Renal cortex interstitium (tissue), 15 donors: ENCODE results near the gene S100A10. TPM values are rescaled to one million over a fixed set of nuclear protein-coding genes. Genes with fewer than 3 reads are reported as not detected.

Source experiments
- DNase-seq, 11 donors: peaks; one replicate each; pipeline ENCODE4 v3.0.0-alpha.2; 2013; ENCODE audit warnings: low read depth in 9 of 11, low spot score in 4 of 11; ENCODE audit errors: extremely low read depth in 1 of 11
- long read RNA-seq, 16 experiments: transcript quantifications; one replicate each; lab custom pipeline, GENCODE V29; 2026
- polyA plus RNA-seq, 3 donors: library from polyadenylated mRNA; unstranded; fragments of 120-200 nt; gene quantifications; one replicate each; pipeline ENCODE4 v1.2.1, GENCODE V29; 2013; ENCODE audit not compliant: insufficient read length in 3 of 3

S100A10 gene
- 100 to 1,000 TPM; 211 to 270 (median 220) TPM for polyA plus RNA-seq
- long read RNA-seq, donor 1, transcript S100A10-202 (3 exons, 1,202 nt), result major isoform, 140 of 207 reads
- long read RNA-seq, donor 1, partial matches to known transcripts, result 67 of 207 reads
- long read RNA-seq, donor 1, other reads (novel, unspliced or antisense), result 0 of 207 reads
- long read RNA-seq, donor 2, transcript S100A10-202 (3 exons, 1,202 nt), result major isoform, 120 of 206 reads
- long read RNA-seq, donor 2, partial matches to known transcripts, result 86 of 206 reads
- long read RNA-seq, donor 2, other reads (novel, unspliced or antisense), result 0 of 206 reads
- long read RNA-seq, donor 3, transcript S100A10-202 (3 exons, 1,202 nt), result major isoform, 212 of 348 reads
- long read RNA-seq, donor 3, partial matches to known transcripts, result 136 of 348 reads
- long read RNA-seq, donor 3, other reads (novel, unspliced or antisense), result 0 of 348 reads
- long read RNA-seq, donor 4, transcript S100A10-202 (3 exons, 1,202 nt), result major isoform, 80 of 117 reads
- long read RNA-seq, donor 4, partial matches to known transcripts, result 37 of 117 reads
- long read RNA-seq, donor 4, other reads (novel, unspliced or antisense), result 0 of 117 reads
- long read RNA-seq, donor 5, result 0 reads
- long read RNA-seq, donor 6, transcript S100A10-202 (3 exons, 1,202 nt), result major isoform, 106 of 211 reads
- long read RNA-seq, donor 6, partial matches to known transcripts, result 100 of 211 reads
- long read RNA-seq, donor 6, other reads (novel, unspliced or antisense), result 5 of 211 reads
- long read RNA-seq, donor 7, transcript S100A10-202 (3 exons, 1,202 nt), result major isoform, 142 of 226 reads
- long read RNA-seq, donor 7, partial matches to known transcripts, result 84 of 226 reads
- long read RNA-seq, donor 7, other reads (novel, unspliced or antisense), result 0 of 226 reads
- long read RNA-seq, donor 8, transcript S100A10-202 (3 exons, 1,202 nt), result major isoform, 217 of 381 reads
- long read RNA-seq, donor 8, partial matches to known transcripts, result 164 of 381 reads
- long read RNA-seq, donor 8, other reads (novel, unspliced or antisense), result 0 of 381 reads
- long read RNA-seq, donor 9, transcript S100A10-202 (3 exons, 1,202 nt), result major isoform, 128 of 195 reads
- long read RNA-seq, donor 9, partial matches to known transcripts, result 67 of 195 reads
- long read RNA-seq, donor 9, other reads (novel, unspliced or antisense), result 0 of 195 reads
- long read RNA-seq, donor 10, transcript S100A10-202 (3 exons, 1,202 nt), result major isoform, 139 of 228 reads
- long read RNA-seq, donor 10, partial matches to known transcripts, result 84 of 228 reads
- long read RNA-seq, donor 10, other reads (novel, unspliced or antisense), result 5 of 228 reads
- long read RNA-seq, donor 11, transcript S100A10-202 (3 exons, 1,202 nt), result major isoform, 81 of 124 reads
- long read RNA-seq, donor 11, partial matches to known transcripts, result 43 of 124 reads
- long read RNA-seq, donor 11, other reads (novel, unspliced or antisense), result 0 of 124 reads
- long read RNA-seq, donor 12, transcript S100A10-202 (3 exons, 1,202 nt), result major isoform, 46 of 90 reads
- long read RNA-seq, donor 12, partial matches to known transcripts, result 44 of 90 reads
- long read RNA-seq, donor 12, other reads (novel, unspliced or antisense), result 0 of 90 reads
- long read RNA-seq, donor 13, transcript S100A10-202 (3 exons, 1,202 nt), result major isoform, 315 of 455 reads
- long read RNA-seq, donor 13, partial matches to known transcripts, result 133 of 455 reads
- long read RNA-seq, donor 13, other reads (novel, unspliced or antisense), result 7 of 455 reads
- long read RNA-seq, donor 14, transcript S100A10-202 (3 exons, 1,202 nt), result major isoform, 133 of 198 reads
- long read RNA-seq, donor 14, partial matches to known transcripts, result 65 of 198 reads
- long read RNA-seq, donor 14, other reads (novel, unspliced or antisense), result 0 of 198 reads
- long read RNA-seq, donor 15, transcript S100A10-202 (3 exons, 1,202 nt), result major isoform, 45 of 73 reads
- long read RNA-seq, donor 15, partial matches to known transcripts, result 28 of 73 reads
- long read RNA-seq, donor 15, other reads (novel, unspliced or antisense), result 0 of 73 reads
- long read RNA-seq, donor 16, transcript S100A10-202 (3 exons, 1,202 nt), result major isoform, 257 of 402 reads
- long read RNA-seq, donor 16, partial matches to known transcripts, result 145 of 402 reads
- long read RNA-seq, donor 16, other reads (novel, unspliced or antisense), result 0 of 402 reads

DNA sequence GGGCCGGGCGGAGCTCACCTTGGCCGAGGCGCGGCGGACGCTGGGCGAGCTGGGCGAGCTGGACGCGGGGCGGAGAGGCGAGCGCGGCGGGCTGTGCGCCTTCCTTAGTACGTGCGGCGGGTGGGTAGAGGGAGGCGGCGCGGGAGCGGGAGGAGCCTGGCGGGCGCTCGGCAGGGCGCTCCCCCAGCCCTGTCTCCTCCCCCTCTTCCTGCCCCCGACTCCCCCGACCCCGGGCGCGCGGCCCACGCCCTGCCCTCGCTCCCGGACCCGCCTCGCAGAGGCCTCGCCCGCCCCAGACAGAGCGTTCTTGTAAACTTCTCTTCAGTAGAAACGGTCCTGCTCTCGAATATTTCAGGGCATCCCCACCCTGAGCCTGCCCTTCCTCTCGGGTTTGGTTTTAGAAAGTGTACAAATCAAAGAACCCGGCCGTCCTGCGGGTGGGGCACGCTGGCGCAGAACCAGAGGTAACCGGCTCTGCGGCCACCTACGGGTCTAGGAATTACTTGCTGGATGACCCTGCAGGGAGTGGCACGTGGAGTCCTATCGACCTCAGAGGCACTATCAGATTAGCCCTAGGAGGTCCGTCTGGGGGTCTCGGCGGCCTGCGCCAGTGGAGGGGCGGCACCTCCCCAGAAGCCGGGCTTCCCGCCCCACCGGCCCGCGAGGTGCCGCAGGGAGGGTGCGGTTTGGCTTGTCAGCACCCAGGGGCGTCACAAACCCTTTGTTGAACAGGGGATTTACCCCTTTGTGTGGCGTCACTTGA, at the start of gene S100A10:
Gene S100A10 (minus strand): TSS at position 126 of the 763 bp plus-strand sequence. CDS start 7,629 bp downstream, outside the sequence.
- peak in 3 of 11 donors; percentile 42 to 52 (median 45) for DNase-seq

DNA sequence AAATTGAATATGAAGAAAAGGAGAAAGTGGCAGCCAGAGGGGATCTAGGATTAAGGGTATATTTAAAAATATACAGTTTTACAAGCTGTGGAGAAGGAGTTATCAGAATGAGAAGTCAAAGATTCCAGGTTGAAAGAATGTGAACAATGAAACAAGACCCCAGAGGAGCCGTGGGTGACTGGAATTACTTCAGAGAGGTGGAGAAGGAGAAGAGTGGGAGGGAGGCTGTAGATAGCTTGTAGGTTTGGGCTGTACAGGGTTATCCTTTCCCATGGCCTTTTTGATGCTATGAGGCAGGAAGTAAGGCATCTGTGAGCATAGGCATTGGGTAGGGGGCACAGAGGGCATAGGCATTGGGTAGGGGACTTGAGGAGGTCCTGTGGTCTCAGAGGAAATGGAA, 48.4 kb upstream of the S100A10 start:
- DNase-seq, result no peak

DNA sequence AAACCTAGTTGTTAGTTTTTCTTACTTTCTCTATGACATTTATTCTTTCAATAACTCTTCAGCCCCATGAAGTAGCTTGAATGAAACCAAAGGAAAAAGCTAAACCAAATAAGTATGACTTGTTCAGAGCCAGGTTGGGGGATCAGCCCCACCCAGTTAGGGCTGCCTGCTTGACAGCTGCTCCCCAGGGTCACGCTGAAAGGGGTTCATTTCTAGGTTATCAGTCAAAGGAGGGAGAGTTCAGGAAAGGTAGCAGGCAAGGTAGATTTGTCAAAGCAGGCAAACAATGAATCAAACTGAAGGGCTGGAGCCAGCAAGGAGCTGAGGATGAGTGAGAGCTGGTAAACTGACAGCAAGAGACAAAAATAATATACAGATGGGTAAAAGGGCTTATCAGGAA, 46.2 kb upstream of the S100A10 start:
- no peak for DNase-seq

- no peak for DNase-seq
Measured at GRCh38 chr1:152039461-152039860, 45.8 kb upstream of the S100A10 start.

- no peak for DNase-seq
Measured at GRCh38 chr1:152038871-152039270, 45.2 kb upstream of the S100A10 start.

- DNase-seq, result peak in 9 of 11 donors; percentile 43 to 72 (median 68)
Measured at GRCh38 chr1:152036267-152037216, 42.9 kb upstream of the S100A10 start, which contains the start of gene S100A11. Gene S100A11, minus strand, starts transcription at chr1:152037004. Its CDS starts 89 bp downstream, at chr1:152036915.

DNA sequence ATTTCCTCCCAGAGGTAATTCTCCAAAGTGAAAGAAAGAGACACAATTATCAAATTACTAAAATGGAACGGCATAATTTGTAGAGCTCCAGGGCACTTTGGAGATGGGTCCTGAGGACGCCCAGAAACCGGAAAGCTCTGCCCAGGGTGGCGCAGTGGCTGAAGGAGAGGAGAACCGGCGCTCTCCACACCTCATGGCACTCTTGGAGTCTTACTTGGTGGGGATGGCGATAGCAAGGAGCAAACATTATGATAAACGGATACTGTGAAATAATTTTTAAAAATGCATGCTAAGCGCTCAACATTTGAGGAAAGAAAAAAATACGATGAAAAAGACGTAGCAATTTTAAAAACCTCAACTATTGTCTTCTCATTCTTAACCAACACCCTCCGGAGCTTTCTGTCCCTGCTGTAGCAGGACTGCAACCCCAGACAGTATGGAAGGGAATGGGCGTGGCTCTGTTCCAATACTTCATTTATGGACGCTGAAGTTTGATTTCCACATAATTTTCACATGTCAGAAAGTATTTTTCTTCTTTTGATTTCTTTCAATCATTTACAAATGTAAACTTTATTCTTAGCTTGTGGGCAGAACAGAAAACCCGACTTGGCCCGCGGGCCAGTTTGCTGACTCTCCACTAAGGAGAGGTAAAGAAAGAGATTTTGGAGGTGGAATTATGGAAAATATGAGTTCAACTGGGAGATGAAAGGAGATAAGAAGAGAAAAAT, 42.0 kb upstream of the S100A10 start:
- peak in 4 of 11 donors; percentile 15 to 24 (median 22) for DNase-seq

- peak in 8 of 11 donors; percentile 21 to 60 (median 47) for DNase-seq
Measured at GRCh38 chr1:152034654-152035538, 41.2 kb upstream of the S100A10 start.

- peak in 1 of 11 donors; percentile 7 for DNase-seq
Measured at GRCh38 chr1:152034324-152034653, 40.6 kb upstream of the S100A10 start.

DNA sequence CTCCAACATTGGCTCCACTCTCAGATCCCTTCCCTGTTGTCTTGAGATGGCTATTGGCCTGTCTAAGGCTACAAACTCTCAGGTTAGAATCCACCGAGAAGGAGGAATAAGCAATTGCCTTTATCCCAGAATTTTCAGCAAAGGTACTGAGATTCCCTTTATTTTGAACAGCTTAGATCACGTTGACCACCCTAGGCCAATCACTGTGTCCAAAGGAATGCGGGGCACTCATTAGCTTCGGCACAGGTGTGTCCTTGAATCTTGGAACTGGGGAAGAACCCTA, 36.2 kb upstream of the S100A10 start:
- no peak for DNase-seq

DNA sequence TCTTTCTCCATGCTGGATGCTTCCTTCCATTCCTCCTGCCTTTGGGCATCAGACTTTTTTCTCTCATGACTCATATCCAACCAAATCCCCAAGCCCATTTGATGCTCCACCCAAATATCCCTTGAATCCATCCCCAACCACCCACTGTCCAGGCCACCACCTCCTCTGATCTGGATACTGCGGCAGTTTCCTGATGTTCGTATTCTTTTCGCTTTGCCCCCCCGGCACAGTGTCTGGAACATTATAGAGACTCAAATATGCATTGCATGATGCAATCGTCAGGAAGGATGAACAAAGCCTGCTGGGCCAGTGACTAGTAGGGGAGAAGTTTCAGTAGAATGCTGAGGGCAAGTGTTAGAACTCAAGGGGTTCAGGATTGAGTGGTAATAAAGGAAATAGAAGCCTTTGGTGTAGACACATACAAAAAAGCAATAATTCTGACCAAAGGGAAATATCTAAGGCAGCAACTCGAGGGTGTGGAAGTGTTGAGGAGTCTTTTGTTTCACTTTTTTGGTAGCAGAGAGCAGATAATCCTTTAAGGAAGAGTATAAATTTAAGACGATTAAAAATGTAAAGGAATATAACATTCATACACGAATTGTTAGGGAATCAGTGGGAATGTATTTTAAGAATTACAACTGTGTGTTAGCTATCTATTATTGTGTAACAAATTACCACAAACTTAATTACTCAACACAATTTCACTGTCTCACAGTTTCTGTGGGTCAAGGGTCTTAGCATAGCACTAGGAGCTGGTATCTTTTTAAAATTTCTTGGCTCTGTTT, 35.7 kb upstream of the S100A10 start:
- no peak for DNase-seq

DNA sequence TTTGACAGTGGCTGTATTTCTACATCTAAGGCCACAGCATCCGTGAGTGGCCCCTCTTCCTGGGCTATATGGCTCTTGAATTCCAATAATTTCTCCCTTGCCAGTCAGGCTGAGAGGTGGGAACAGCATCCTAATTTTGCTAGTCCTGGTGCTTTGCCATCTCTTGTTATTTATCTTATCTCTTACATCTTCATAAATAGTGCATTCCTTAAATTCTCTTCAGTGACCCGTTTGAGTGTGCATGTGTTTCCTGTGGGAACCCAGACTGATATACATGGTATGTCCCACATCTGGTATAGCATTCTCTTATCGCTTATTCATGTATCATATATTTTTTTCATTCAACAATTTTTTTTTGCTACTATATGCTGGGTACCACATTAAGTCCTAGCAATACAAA, 33.2 kb upstream of the S100A10 start:
- DNase-seq, result no peak

- no peak for DNase-seq
Measured at GRCh38 chr1:152024223-152024622, 30.6 kb upstream of the S100A10 start.
